ENCODE results near the gene CLSTN1. TPM values are rescaled to one million over a fixed set of nuclear protein-coding genes. Genes with fewer than 3 reads are reported as not detected.

The CLSTN1 gene
- total RNA-seq (75.8 and 81.4 TPM in 2 replicates), polyA plus RNA-seq (32.3 and 34.9 TPM in 2 replicates), polyA minus RNA-seq (67.0 and 75.4 TPM in 2 replicates)
- total RNA-seq (2013), result 28.5 TPM

DNA sequence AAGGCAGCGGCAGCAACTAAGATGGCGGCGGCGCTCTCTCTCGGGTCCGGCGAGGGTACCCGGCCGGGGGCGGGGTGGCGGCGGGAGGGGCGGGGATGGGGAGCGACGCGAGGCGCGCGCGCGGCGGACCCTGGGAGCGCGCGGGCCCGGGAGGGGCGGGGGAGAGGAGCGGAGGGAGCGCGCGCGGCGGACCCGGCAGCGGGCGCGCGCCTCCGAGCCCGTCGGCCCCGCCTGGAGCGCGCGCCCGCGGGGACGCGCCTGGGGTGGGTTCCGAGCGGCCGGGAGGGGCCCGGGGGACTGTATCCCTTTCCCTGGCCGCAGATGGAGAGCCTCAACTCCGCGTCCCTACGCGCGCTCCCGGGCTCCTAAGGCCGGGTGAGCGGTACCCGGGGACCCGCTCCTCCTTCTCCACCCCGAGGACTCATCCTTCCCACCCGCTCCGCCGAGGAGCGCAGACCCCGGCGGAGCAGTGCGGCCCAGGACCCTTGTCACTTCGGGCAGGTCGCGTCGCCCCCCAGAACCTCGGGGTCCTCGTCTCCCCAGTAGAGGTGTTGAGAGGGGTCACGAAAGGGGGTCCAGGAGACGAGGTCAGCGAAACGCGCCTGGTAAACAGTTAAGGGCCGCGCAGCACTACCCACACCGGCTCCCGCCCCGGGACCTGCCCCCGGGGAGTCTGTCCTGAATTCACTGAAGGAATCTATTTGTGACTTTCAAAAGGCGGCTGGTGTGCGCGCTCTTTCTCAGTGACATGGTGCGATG lies at the start of gene CLSTN1:
CLSTN1 (minus strand) TSS at position 23 of the 759 bp plus-strand sequence. CDS start 232 bp downstream, outside the sequence.
- peaks cover 41% of the 10 kb centered on the region for H3K4me1 Mint-ChIP-seq
- Histone ChIP-seq H4K20me1 (ENCODE audit: control insufficient read depth, insufficient read depth, low read length, poor library complexity, severe bottlenecking) (peaks cover 32% of the 10 kb centered on the region), H3K27ac (ENCODE audit: low read length in 2 of 2) (peak within 1 kb of the TSS; percentile 47 to 73), H3K9me3 (ENCODE audit: control extremely low read depth in 1 of 3, control insufficient read depth in 2 of 3, insufficient read depth in 1 of 3, low read length in 2 of 3) (peaks cover 0 to 5% (median 0%) of the 10 kb centered on the region in 3 donors), H3K36me3 (replicated peaks in 1 of 2; ENCODE audit: control extremely low read depth in 1 of 2, control insufficient read depth in 1 of 2, extremely low read depth in 1 of 2, insufficient read depth in 2 of 2, low read length in 1 of 2) (no peaks in the 10 kb centered on the region), H3K4me3 (ENCODE audit: control extremely low read depth in 1 of 5, extremely low read depth in 1 of 5, insufficient read depth in 1 of 5, low read depth in 2 of 5, low read length in 4 of 5) (peak within 1 kb of the TSS; percentile 71 to 86 (median 77)), H3K4me2 (replicated peaks; ENCODE audit: low read depth, low read length, poor library complexity, severe bottlenecking) (peak within 1 kb of the TSS; percentile 97), H3K9ac (ENCODE audit: low read length) (peak within 1 kb of the TSS; percentile 77), H3K27me3 (replicated peaks in 1 of 4; ENCODE audit: control extremely low read depth in 1 of 4, control insufficient read depth in 3 of 4, insufficient read depth in 4 of 4, low read length in 3 of 4) (no peaks in the 10 kb centered on the region), H3K79me2 (ENCODE audit: control insufficient read depth, insufficient read depth, low read length) (peaks cover 29% of the 10 kb centered on the region), H2AFZ (ENCODE audit: insufficient read depth, low read depth, low read length, poor library complexity, severe bottlenecking) (peak within 1 kb of the TSS; percentile 98), H3K4me1 (ENCODE audit: control insufficient read depth in 2 of 2, insufficient read depth in 2 of 2, low read length in 2 of 2) (peaks cover 38 to 39% of the 10 kb centered on the region in 2 donors)
- WGBS (ENCODE audit: insufficient coverage), result under 1% methylated on average over 86 of the region's 93 CpGs
- H3K9me3 Mint-ChIP-seq (ENCODE audit: insufficient read depth), result no peaks in the 10 kb centered on the region
- DNase-seq (peak; percentile 90), ATAC-seq (ENCODE audit: low read depth) (peak; percentile 79)
- H3K27me3 Mint-ChIP-seq, result no peaks in the 10 kb centered on the region
- peak within 1 kb of the TSS; percentile 94 for H3K27ac Mint-ChIP-seq
- TF ChIP-seq, protein P1, sequence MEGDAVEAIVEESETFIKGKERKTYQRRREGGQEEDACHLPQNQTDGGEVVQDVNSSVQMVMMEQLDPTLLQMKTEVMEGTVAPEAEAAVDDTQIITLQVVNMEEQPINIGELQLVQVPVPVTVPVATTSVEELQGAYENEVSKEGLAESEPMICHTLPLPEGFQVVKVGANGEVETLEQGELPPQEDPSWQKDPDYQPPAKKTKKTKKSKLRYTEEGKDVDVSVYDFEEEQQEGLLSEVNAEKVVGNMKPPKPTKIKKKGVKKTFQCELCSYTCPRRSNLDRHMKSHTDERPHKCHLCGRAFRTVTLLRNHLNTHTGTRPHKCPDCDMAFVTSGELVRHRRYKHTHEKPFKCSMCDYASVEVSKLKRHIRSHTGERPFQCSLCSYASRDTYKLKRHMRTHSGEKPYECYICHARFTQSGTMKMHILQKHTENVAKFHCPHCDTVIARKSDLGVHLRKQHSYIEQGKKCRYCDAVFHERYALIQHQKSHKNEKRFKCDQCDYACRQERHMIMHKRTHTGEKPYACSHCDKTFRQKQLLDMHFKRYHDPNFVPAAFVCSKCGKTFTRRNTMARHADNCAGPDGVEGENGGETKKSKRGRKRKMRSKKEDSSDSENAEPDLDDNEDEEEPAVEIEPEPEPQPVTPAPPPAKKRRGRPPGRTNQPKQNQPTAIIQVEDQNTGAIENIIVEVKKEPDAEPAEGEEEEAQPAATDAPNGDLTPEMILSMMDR (IDR thresholded peaks at IDR 0.05), result no peak
- no peak for TF ChIP-seq EZH2 (IDR thresholded peaks at IDR 0.05; ENCODE audit: borderline replicate concordance, insufficient read depth, low read depth, low read length, poor library complexity, severe bottlenecking)
- H3K4me3 Mint-ChIP-seq, result peak within 1 kb of the TSS; percentile 95
- ChIA-PET CTCF (interaction anchor here (1.0 kb wide), 2 partner anchors 26 to 198 kb away, joined by 3 to 4 read pairs; no protein-coding TSS in a partner anchor), POLR2A (interaction anchor here (0.7 kb wide), 1 partner anchor 180 kb away, joined by 7 read pairs; no protein-coding TSS in a partner anchor)
- intact Hi-C loops (cut with micrococcal nuclease), result loop anchor here (1.0 to 5.0 kb wide), 7 partner anchors 26 to 871 kb away; partner anchors contain the start of genes H6PD, SLC25A33 and TMEM201

GRCh38 chr1:9873385-9873784 lies 49.6 kb upstream of the CLSTN1 start:
- no peak for TF ChIP-seq EZH2 (IDR thresholded peaks at IDR 0.05; ENCODE audit: borderline replicate concordance, insufficient read depth, low read depth, low read length, poor library complexity, severe bottlenecking)
- TF ChIP-seq, protein P1 (IDR thresholded peaks at IDR 0.05), result no peak
- Mint-ChIP-seq H3K4me3 (no peak overlapping the region), H3K27me3 (no peaks in the 10 kb centered on the region), H3K27ac (no peak overlapping the region), H3K9me3 (ENCODE audit: insufficient read depth) (no peaks in the 10 kb centered on the region), H3K4me1 (peaks cover 4% of the 10 kb centered on the region)
- H3K9ac ChIP-seq (ENCODE audit: low read length), result no peak overlapping the region
- H3K4me2 ChIP-seq (replicated peaks; ENCODE audit: low read depth, low read length, poor library complexity, severe bottlenecking), result no peak overlapping the region
- H3K4me1 ChIP-seq (ENCODE audit: control insufficient read depth in 2 of 2, insufficient read depth in 2 of 2, low read length in 2 of 2), result peaks cover 0 to 9% of the 10 kb centered on the region in 2 donors
- intact Hi-C loops (cut with micrococcal nuclease), result no loop called here
- no peak overlapping the region for H3K27ac ChIP-seq (ENCODE audit: low read length in 2 of 2)
- H2AFZ ChIP-seq (ENCODE audit: insufficient read depth, low read depth, low read length, poor library complexity, severe bottlenecking), result no peak overlapping the region
- peaks cover 0 to 10% of the 10 kb centered on the region in 2 experiments for H3K36me3 ChIP-seq (replicated peaks in 1 of 2; ENCODE audit: control extremely low read depth in 1 of 2, control insufficient read depth in 1 of 2, extremely low read depth in 1 of 2, insufficient read depth in 2 of 2, low read length in 1 of 2)
- DNase-seq (no peak), ATAC-seq (ENCODE audit: low read depth) (no peak)
- POLR2A ChIA-PET, result no interaction called here
- H3K4me3 ChIP-seq (ENCODE audit: control extremely low read depth in 1 of 5, extremely low read depth in 1 of 5, insufficient read depth in 1 of 5, low read depth in 2 of 5, low read length in 4 of 5), result no peak overlapping the region
- H3K79me2 ChIP-seq (ENCODE audit: control insufficient read depth, insufficient read depth, low read length), result no peaks in the 10 kb centered on the region
- H4K20me1 ChIP-seq (ENCODE audit: control insufficient read depth, insufficient read depth, low read length, poor library complexity, severe bottlenecking), result no peaks in the 10 kb centered on the region
- CTCF ChIA-PET, result interaction anchor here (0.8 to 14.9 kb wide), 9 partner anchors 12 to 257 kb away, joined by 3 to 281 read pairs (median 14); partner anchors contain the start of genes CTNNBIP1, LZIC and NMNAT1
- no peaks in the 10 kb centered on the region for H3K9me3 ChIP-seq (ENCODE audit: control extremely low read depth in 1 of 3, control insufficient read depth in 2 of 3, insufficient read depth in 1 of 3, low read length in 2 of 3)
- 25% methylated on average over 2 of the region's 5 CpGs for WGBS (ENCODE audit: insufficient coverage)
- H3K27me3 ChIP-seq (replicated peaks in 1 of 4; ENCODE audit: control extremely low read depth in 1 of 4, control insufficient read depth in 3 of 4, insufficient read depth in 4 of 4, low read length in 3 of 4), result no peaks in the 10 kb centered on the region

Measured in B cell (primary cell).